Mesenchymal stem cell (in vitro differentiated cells and primary cell): ENCODE measurements around the gene OR12D2.

Experiments used
- DNase-seq: peaks from one replicate; pipeline ENCODE4 v3.0.0-alpha.2; 2013
- H2AFZ ChIP-seq: one replicate; pipeline ENCODE4 v1.6.1; 2013; ENCODE audit warnings: low read depth, mild to moderate bottlenecking, control low read depth, inconsistent platforms, low read length, moderate library complexity
- H2AK5ac ChIP-seq: 2 replicates; pipeline ENCODE4 v1.6.1; 2013; ENCODE audit warnings: low read length, moderate library complexity, mild to moderate bottlenecking, inconsistent platforms; ENCODE audit not compliant: severe bottlenecking
- H2BK120ac ChIP-seq: one replicate; pipeline ENCODE4 v1.6.1; 2013; ENCODE audit warnings: low read depth, mild to moderate bottlenecking, inconsistent platforms, low read length, moderate library complexity
- H2BK12ac ChIP-seq, 2 experiments: one replicate each; pipeline ENCODE4 v1.6.1; 2013; ENCODE audit warnings: inconsistent platforms in 2 of 2, low read length in 2 of 2, mild to moderate bottlenecking in 2 of 2, moderate library complexity in 2 of 2, control low read depth in 1 of 2
- H2BK15ac ChIP-seq: one replicate; pipeline ENCODE4 v1.6.1; 2013; ENCODE audit warnings: mild to moderate bottlenecking, low read depth, inconsistent platforms; ENCODE audit not compliant: poor library complexity, severe bottlenecking
- H2BK5ac ChIP-seq: 2 replicates; pipeline ENCODE4 v1.6.1; 2013; ENCODE audit warnings: low read depth, mild to moderate bottlenecking, low read length, control low read depth, inconsistent platforms; ENCODE audit not compliant: poor library complexity, severe bottlenecking
- H3K14ac ChIP-seq, 2 experiments: one replicate each; pipeline ENCODE4 v1.6.1; 2013; ENCODE audit warnings: inconsistent platforms in 2 of 2, low read length in 2 of 2, control low read depth in 1 of 2, mild to moderate bottlenecking in 1 of 2, moderate library complexity in 1 of 2
- H3K18ac ChIP-seq, 2 experiments: one replicate each; pipeline ENCODE4 v1.6.1; 2013; ENCODE audit warnings: inconsistent platforms in 2 of 2, low read length in 2 of 2, control low read depth in 1 of 2, low read depth in 1 of 2, mild to moderate bottlenecking in 1 of 2
- H3K23ac ChIP-seq, 2 experiments: one replicate each; pipeline ENCODE4 v1.6.1; 2013; ENCODE audit warnings: inconsistent platforms in 2 of 2, low read length in 2 of 2, mild to moderate bottlenecking in 2 of 2, moderate library complexity in 2 of 2, control low read depth in 1 of 2
- H3K27ac ChIP-seq: 2 replicates; pipeline ENCODE4 v1.5.1; 2013; ENCODE audit warnings: mild to moderate bottlenecking, moderate library complexity, low read length, control low read depth, inconsistent platforms; ENCODE audit not compliant: poor library complexity, severe bottlenecking
- H3K27me3 ChIP-seq, 2 experiments: 2 replicates each; pipeline versions ENCODE4 v1.6.1 to v1.7.0; 2013; ENCODE audit warnings: low read length in 2 of 2, mild to moderate bottlenecking in 2 of 2, moderate library complexity in 2 of 2, control low read depth in 1 of 2, inconsistent platforms in 1 of 2; ENCODE audit not compliant: control insufficient read depth in 1 of 2, insufficient read depth in 1 of 2
- H3K36me3 ChIP-seq, 2 experiments: 2 replicates each; pipeline versions ENCODE4 v1.6.1 to v1.7.0; 2013; ENCODE audit warnings: low read length in 2 of 2, control low read depth in 1 of 2, inconsistent platforms in 1 of 2, low read depth in 1 of 2, mild to moderate bottlenecking in 1 of 2; ENCODE audit not compliant: insufficient read depth in 2 of 2, control insufficient read depth in 1 of 2
- H3K4ac ChIP-seq, 2 experiments: one replicate each; pipeline ENCODE4 v1.6.1; 2013; ENCODE audit warnings: inconsistent platforms in 2 of 2, low read length in 2 of 2, mild to moderate bottlenecking in 2 of 2, moderate library complexity in 2 of 2, control low read depth in 1 of 2, low read depth in 1 of 2
- H3K4me1 ChIP-seq: 2 replicates; pipeline ENCODE4 v1.6.1; 2013; ENCODE audit warnings: low read depth, low read length, control low read depth; ENCODE audit not compliant: control insufficient read depth, insufficient read depth
- H3K4me2 ChIP-seq: 2 replicates; pipeline ENCODE4 v1.6.1; 2013; ENCODE audit warnings: low read length, mild to moderate bottlenecking, inconsistent platforms; ENCODE audit not compliant: poor library complexity, severe bottlenecking
- H3K4me3 ChIP-seq, 2 experiments: 2 replicates each; pipeline versions ENCODE4 v1.5.1 to v1.7.0; 2013; ENCODE audit warnings: low read length in 2 of 2, mild to moderate bottlenecking in 2 of 2, control low read depth in 1 of 2, low read depth in 1 of 2; ENCODE audit not compliant: insufficient read depth in 1 of 2
- H3K79me1 ChIP-seq: replicated peaks from 2 replicates; pipeline ENCODE4 v1.6.1; 2013; ENCODE audit warnings: mild to moderate bottlenecking, control low read depth, low read length, inconsistent platforms; ENCODE audit not compliant: poor library complexity, severe bottlenecking
- H3K9ac ChIP-seq: 2 replicates; pipeline ENCODE4 v1.7.0; 2013; ENCODE audit warnings: mild to moderate bottlenecking, low read length, moderate library complexity
- H3K9me3 ChIP-seq: 2 replicates; pipeline ENCODE4 v1.7.0; 2013; ENCODE audit warnings: mild to moderate bottlenecking, low read length; ENCODE audit not compliant: control insufficient read depth
- H4K8ac ChIP-seq: one replicate; pipeline ENCODE4 v1.6.1; 2013; ENCODE audit warnings: inconsistent platforms, mild to moderate bottlenecking, low read length, moderate library complexity
- H4K91ac ChIP-seq: one replicate; pipeline ENCODE4 v1.6.1; 2013; ENCODE audit warnings: mild to moderate bottlenecking, low read length, inconsistent platforms
- WGBS: methylation state at CpG from one replicate; pipeline ENCODE4 v1.1.7; 2013; ENCODE audit warnings: mixed read lengths; 5-methylcytosine and 5-hydroxymethylcytosine counted together

The OR12D2 gene

DNA sequence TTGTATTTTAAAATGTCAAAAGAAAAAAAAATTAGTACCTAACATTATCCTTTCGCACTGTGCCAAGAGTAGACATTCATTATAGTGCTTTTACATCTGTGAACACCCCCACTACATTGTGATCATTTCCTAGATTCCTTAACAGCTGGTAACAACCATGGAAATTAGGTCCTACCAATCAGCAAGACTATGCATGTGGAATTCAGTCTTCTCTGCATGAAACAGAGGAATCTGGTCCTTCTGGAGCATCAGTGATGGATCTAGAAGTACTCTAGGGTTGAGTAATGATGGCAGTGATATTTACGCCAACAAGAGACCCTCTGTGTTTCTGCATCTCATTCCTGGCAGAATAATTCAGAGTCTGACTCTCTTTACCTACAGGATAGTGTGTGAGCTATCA is 28.7 kb downstream of the OR12D2 start:
- Histone ChIP-seq H3K4me3 (no peak overlapping the region), H3K4me2 (no peak overlapping the region), H2AK5ac (no peak overlapping the region), H2BK12ac (no peak overlapping the region), H2BK120ac (no peak overlapping the region), H3K9ac (no peak overlapping the region), H4K91ac (no peak overlapping the region), H2BK5ac (no peak overlapping the region), H2BK15ac (no peak overlapping the region), H3K36me3 (no peaks in the 10 kb centered on the region), H3K9me3 (peaks cover 2% of the 10 kb centered on the region), H3K27ac (no peak overlapping the region), H3K23ac (no peak overlapping the region), H3K4ac (no peak overlapping the region), H2AFZ (no peak overlapping the region), H3K18ac (no peak overlapping the region), H3K4me1 (no peaks in the 10 kb centered on the region), H3K79me1 (no peaks in the 10 kb centered on the region), H4K8ac (no peak overlapping the region), H3K14ac (no peak overlapping the region), H3K27me3 (no peaks in the 10 kb centered on the region)
- no peak for DNase-seq
- WGBS = 79% methylated on average over 1 of the region's 2 CpGs

DNA sequence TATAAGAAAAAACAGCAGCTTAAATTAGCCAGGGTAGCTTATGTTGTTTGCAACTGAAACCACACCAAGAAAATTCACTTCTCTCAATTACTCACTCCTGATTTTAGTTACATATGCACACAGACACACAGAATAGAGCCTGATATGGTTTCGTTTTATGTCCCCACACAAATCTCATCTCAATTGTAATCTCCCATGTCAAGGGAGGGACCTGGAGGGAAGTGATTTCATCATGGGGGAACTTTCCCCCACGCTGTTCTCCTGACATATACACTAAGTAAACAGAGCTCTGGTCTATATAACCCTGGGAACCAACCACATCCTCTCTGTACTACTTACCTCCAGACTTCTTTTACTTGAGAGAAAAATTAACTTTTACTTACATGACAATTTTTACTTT is 29.1 kb downstream of the OR12D2 start:
- no peak overlapping the region for H3K9ac ChIP-seq
- H3K4me2 ChIP-seq = no peak overlapping the region
- no peaks in the 10 kb centered on the region for H3K36me3 ChIP-seq
- H2AFZ ChIP-seq = no peak overlapping the region
- no peak overlapping the region for H4K91ac ChIP-seq
- WGBS = 33% methylated on average over 1 of the region's 2 CpGs
- H2BK5ac ChIP-seq = no peak overlapping the region
- no peaks in the 10 kb centered on the region for H3K79me1 ChIP-seq
- no peak overlapping the region for H2BK120ac ChIP-seq
- DNase-seq = no peak
- no peak overlapping the region for H3K4ac ChIP-seq
- H3K27me3 ChIP-seq = no peaks in the 10 kb centered on the region
- H2AK5ac ChIP-seq = no peak overlapping the region
- H2BK15ac ChIP-seq = no peak overlapping the region
- H3K14ac ChIP-seq = no peak overlapping the region
- no peak overlapping the region for H2BK12ac ChIP-seq
- H3K4me1 ChIP-seq = no peaks in the 10 kb centered on the region
- peaks cover 2% of the 10 kb centered on the region for H3K9me3 ChIP-seq
- no peak overlapping the region for H4K8ac ChIP-seq
- no peak overlapping the region for H3K23ac ChIP-seq
- no peak overlapping the region for H3K18ac ChIP-seq
- no peak overlapping the region for H3K4me3 ChIP-seq
- H3K27ac ChIP-seq = no peak overlapping the region

DNA sequence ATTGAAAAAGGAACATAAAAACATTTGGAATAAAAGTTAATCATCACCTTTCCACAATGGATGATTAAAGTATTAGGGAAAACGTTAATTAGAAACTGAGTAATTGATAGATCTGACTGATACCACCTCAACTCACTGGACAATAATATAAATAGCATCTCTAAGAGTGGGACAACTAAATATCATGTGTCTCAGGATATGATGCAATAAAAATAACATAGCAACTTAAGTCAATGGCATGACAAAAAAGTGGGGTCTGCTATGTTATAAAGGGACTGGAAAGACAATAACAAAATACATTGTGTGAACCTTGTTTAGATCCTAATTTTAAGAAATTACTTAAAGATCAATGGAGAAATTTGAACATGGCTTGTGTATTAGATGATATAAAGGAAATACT is 29.6 kb downstream of the OR12D2 start:
- no peak overlapping the region for H2BK5ac ChIP-seq
- no CpG with 5 or more reads among the region's 1 CpG for WGBS
- H3K9ac ChIP-seq = no peak overlapping the region
- no peaks in the 10 kb centered on the region for H3K27me3 ChIP-seq
- H3K23ac ChIP-seq = no peak overlapping the region
- H3K4me1 ChIP-seq = no peaks in the 10 kb centered on the region
- H3K4ac ChIP-seq = no peak overlapping the region
- no peaks in the 10 kb centered on the region for H3K36me3 ChIP-seq
- no peak overlapping the region for H2BK12ac ChIP-seq
- no peak overlapping the region for H3K27ac ChIP-seq
- H3K14ac ChIP-seq = no peak overlapping the region
- no peak overlapping the region for H3K4me2 ChIP-seq
- H2BK120ac ChIP-seq = no peak overlapping the region
- peaks cover 2% of the 10 kb centered on the region for H3K9me3 ChIP-seq
- DNase-seq = no peak
- H3K4me3 ChIP-seq = no peak overlapping the region
- no peak overlapping the region for H2BK15ac ChIP-seq
- H3K79me1 ChIP-seq = no peaks in the 10 kb centered on the region
- no peak overlapping the region for H2AFZ ChIP-seq
- H3K18ac ChIP-seq = no peak overlapping the region
- H4K8ac ChIP-seq = no peak overlapping the region
- no peak overlapping the region for H2AK5ac ChIP-seq
- no peak overlapping the region for H4K91ac ChIP-seq

DNA sequence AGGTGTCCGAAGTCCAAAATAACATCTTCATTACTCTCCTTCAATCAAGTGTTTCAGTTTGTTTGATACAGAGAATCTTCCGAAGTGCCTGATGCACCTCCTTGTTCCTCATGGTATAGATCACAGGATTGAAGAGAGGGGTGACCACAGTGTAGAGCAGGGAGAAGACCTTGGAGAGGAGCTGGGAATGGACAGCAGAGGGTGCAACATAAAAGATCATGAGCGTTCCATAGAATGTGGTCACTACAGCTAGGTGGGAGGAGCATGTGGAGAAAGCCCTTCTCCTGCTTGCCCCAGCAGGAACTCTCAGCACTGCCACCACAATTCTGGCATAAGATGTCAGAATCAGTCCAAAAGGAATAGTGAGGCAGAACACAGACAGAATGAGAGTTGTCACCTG is 31.2 kb downstream of the OR12D2 start:
- Histone ChIP-seq H3K9me3 (no peaks in the 10 kb centered on the region), H2BK15ac (no peak overlapping the region), H3K4me2 (no peak overlapping the region), H3K27me3 (no peaks in the 10 kb centered on the region), H3K27ac (no peak overlapping the region), H4K91ac (no peak overlapping the region), H3K14ac (no peak overlapping the region), H3K4ac (no peak overlapping the region), H4K8ac (no peak overlapping the region), H3K4me3 (no peak overlapping the region), H2BK12ac (no peak overlapping the region), H2AFZ (no peak overlapping the region), H3K9ac (no peak overlapping the region), H3K36me3 (no peaks in the 10 kb centered on the region), H2BK120ac (no peak overlapping the region), H3K79me1 (no peaks in the 10 kb centered on the region), H3K23ac (no peak overlapping the region), H3K18ac (no peak overlapping the region), H3K4me1 (no peaks in the 10 kb centered on the region), H2BK5ac (no peak overlapping the region), H2AK5ac (no peak overlapping the region)
- 88% methylated on average over 3 of the region's 3 CpGs for WGBS
- no peak for DNase-seq
